ENCODE data around the gene PTK7.
"Not testable (repeated sequence)": the region's sequence is repeated elsewhere in the genome, so short reads cannot be mapped to it uniquely, and the experiment has no call there.

Gene PTK7

GRCh38 chr6:43088654-43089056 lies 12.5 kb downstream of the PTK7 start:
- no peak for DNase-seq

- no peak for DNase-seq
Observed at GRCh38 chr6:43089467-43089866, 13.4 kb downstream of the PTK7 start.

GRCh38 chr6:43089874-43090558 lies 13.9 kb downstream of the PTK7 start:
- DNase-seq: no peak

GRCh38 chr6:43090559-43090956 lies 14.4 kb downstream of the PTK7 start:
- no peak for DNase-seq

- DNase-seq: no peak
Observed at GRCh38 chr6:43091020-43091419, 14.9 kb downstream of the PTK7 start.

- DNase-seq: no peak
Observed at GRCh38 chr6:43091436-43091991, 15.4 kb downstream of the PTK7 start.

- no peak for DNase-seq
Observed at GRCh38 chr6:43092635-43093034, 16.5 kb downstream of the PTK7 start.

- no peak for DNase-seq
Observed at GRCh38 chr6:43093436-43094289, 17.5 kb downstream of the PTK7 start.

- DNase-seq: no peak
Observed at GRCh38 chr6:43095939-43096338, 19.8 kb downstream of the PTK7 start.

GRCh38 chr6:43096451-43097097 lies 20.5 kb downstream of the PTK7 start:
- no peak for DNase-seq

- no peak for DNase-seq
Observed at GRCh38 chr6:43097098-43097489, 21.0 kb downstream of the PTK7 start.

- no peak for DNase-seq
Observed at GRCh38 chr6:43097502-43097901, 21.4 kb downstream of the PTK7 start.

GRCh38 chr6:43101497-43101896 lies 25.4 kb downstream of the PTK7 start:
- DNase-seq: no peak

GRCh38 chr6:43103253-43103876 lies 27.3 kb downstream of the PTK7 start:
- DNase-seq: no peak

- DNase-seq: no peak
Observed at GRCh38 chr6:43105538-43106222, 29.6 kb downstream of the PTK7 start.

- DNase-seq: no peak
Observed at GRCh38 chr6:43107344-43108062, 31.4 kb downstream of the PTK7 start.

GRCh38 chr6:43113431-43114260 lies 37.5 kb downstream of the PTK7 start:
- peak; percentile 76 to 92 for DNase-seq

GRCh38 chr6:43115365-43115764 lies 39.3 kb downstream of the PTK7 start:
- no peak for DNase-seq

GRCh38 chr6:43117466-43117865 lies 41.4 kb downstream of the PTK7 start:
- DNase-seq: not testable (repeated sequence)

- no peak for DNase-seq
Observed at GRCh38 chr6:43119482-43119881, 43.4 kb downstream of the PTK7 start.
